Breast epithelium (tissue), 3 donors: ENCODE results near the gene MIEF2.

ENCODE experiments used
- POLR2A ChIP-seq: fragments of 450-650 bp; IDR thresholded peaks from one replicate; pipeline ENCODE4 v1.6.1; 2016; ENCODE audit warnings: antibody characterized with exemption, mild to moderate bottlenecking, moderate library complexity
- POLR2AphosphoS5 ChIP-seq, 3 donors: sonication (generic); formaldehyde crosslinking; IDR thresholded peaks; one replicate each; pipeline ENCODE4 v1.6.1; 2017; ENCODE audit warnings: antibody characterized with exemption in 3 of 3
- TF ChIP-seq, protein P1 (sequence below), 3 donors: fragments of 450-650 bp; IDR thresholded peaks; one replicate each; pipeline ENCODE4 v1.5.1; 2016 to 2017; ENCODE audit warnings: antibody characterized with exemption in 3 of 3, mild to moderate bottlenecking in 3 of 3, moderate library complexity in 3 of 3

DNA sequence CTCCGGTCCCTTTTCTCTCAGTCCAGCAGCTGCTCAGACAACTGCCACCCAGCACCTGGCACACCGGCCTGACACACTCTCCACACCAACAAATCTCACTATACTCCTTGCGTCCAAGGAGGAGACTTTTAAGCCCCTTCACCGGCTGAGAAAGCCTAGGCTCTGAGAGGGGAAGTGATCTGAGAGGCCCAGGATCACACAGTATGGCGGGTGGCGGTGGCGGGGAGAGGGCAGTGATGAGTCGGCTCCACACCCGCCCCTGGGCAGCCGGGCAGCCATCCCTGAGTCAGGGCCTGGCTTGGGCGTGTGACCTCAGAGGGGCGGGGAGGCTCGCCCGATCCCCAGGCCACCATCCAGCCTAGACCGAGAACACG lies 2.5 kb upstream of the MIEF2 start:
- TF ChIP-seq, protein P1, sequence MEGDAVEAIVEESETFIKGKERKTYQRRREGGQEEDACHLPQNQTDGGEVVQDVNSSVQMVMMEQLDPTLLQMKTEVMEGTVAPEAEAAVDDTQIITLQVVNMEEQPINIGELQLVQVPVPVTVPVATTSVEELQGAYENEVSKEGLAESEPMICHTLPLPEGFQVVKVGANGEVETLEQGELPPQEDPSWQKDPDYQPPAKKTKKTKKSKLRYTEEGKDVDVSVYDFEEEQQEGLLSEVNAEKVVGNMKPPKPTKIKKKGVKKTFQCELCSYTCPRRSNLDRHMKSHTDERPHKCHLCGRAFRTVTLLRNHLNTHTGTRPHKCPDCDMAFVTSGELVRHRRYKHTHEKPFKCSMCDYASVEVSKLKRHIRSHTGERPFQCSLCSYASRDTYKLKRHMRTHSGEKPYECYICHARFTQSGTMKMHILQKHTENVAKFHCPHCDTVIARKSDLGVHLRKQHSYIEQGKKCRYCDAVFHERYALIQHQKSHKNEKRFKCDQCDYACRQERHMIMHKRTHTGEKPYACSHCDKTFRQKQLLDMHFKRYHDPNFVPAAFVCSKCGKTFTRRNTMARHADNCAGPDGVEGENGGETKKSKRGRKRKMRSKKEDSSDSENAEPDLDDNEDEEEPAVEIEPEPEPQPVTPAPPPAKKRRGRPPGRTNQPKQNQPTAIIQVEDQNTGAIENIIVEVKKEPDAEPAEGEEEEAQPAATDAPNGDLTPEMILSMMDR (IDR thresholded peaks at IDR 0.05) = no peak
- TF ChIP-seq POLR2AphosphoS5 (IDR thresholded peaks at IDR 0.05) = no peak
- no peak for TF ChIP-seq POLR2A
